PC-3 (cell line): Measurements from ENCODE around the gene SLC38A4.

Experiments used
- EZH2 ChIP-seq: fragments of 300-600 bp; sonication (generic); IDR thresholded peaks from one replicate; pipeline ENCODE4 v1.6.1; 2017; ENCODE audit warnings: antibody characterized with exemption, mild to moderate bottlenecking, low read length; ENCODE audit not compliant: unreplicated experiment
- EZH2phosphoT487 ChIP-seq: fragments of 300-600 bp; sonication (generic); IDR thresholded peaks from 2 replicates; pipeline ENCODE4 v1.6.1; 2018; ENCODE audit warnings: mild to moderate bottlenecking, antibody characterized with exemption, low read length, borderline replicate concordance
- TF ChIP-seq, protein P1 (sequence below): fragments of 300-600 bp; sonication (generic); conservative IDR thresholded peaks from 2 replicates; pipeline ENCODE4 v1.5.1; 2017; ENCODE audit warnings: antibody characterized with exemption, low read depth, mild to moderate bottlenecking, low read length

DNA sequence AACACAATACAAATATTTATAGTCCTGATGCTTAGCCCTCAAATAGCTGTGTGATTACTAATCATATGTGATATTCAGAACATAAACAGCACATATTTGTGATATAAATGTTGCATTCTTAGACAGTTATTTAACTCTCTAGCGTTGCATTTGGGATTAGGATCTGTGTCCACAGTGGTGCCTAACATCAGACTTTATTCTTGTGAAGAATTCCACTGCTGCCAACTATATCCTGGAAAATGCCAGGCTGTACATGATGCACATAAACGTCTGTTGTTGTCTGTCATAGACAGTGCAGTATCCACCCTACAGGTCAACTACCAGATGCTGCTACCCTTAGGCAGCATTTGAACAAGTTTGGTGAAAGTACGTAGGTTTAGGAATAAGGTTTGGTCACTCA is 39.0 kb downstream of the SLC38A4 start:
- TF ChIP-seq EZH2 (no peak), EZH2phosphoT487 (no peak)
- TF ChIP-seq, protein P1, sequence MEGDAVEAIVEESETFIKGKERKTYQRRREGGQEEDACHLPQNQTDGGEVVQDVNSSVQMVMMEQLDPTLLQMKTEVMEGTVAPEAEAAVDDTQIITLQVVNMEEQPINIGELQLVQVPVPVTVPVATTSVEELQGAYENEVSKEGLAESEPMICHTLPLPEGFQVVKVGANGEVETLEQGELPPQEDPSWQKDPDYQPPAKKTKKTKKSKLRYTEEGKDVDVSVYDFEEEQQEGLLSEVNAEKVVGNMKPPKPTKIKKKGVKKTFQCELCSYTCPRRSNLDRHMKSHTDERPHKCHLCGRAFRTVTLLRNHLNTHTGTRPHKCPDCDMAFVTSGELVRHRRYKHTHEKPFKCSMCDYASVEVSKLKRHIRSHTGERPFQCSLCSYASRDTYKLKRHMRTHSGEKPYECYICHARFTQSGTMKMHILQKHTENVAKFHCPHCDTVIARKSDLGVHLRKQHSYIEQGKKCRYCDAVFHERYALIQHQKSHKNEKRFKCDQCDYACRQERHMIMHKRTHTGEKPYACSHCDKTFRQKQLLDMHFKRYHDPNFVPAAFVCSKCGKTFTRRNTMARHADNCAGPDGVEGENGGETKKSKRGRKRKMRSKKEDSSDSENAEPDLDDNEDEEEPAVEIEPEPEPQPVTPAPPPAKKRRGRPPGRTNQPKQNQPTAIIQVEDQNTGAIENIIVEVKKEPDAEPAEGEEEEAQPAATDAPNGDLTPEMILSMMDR = no peak
